ENCODE results near the gene CNPY4.
"Not testable (repeated sequence)": the region's sequence is repeated elsewhere in the genome, so short reads cannot be mapped to it uniquely, and the experiment has no call there.

The CNPY4 gene

GRCh38 chr7:100118388-100119071 is 904 bp upstream of the CNPY4 start:
- DNase-seq = no peak

GRCh38 chr7:100119970-100120732 is 717 bp downstream of the CNPY4 start:
- DNase-seq = peak in 55 of 58 donors; percentile 50 to 88 (median 74)

DNA sequence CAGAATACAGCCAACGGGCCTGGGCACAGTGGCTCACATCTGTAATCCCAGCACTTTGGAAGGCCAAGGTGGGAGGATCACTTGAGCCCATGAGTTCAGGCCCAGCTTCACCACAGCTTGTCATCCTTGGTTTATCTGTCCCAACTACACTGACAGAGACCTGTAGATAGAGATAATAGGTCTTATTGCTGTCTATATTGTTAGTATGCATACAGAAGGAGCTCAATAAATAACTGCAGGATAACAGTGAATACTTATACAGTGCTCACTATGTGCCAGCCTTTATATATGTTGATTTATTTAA is 1.3 kb downstream of the CNPY4 start:
- no peak for DNase-seq

- no peak for DNase-seq
Measured at GRCh38 chr7:100122067-100122466, 2.6 kb downstream of the CNPY4 start.

GRCh38 chr7:100122568-100122967 is 3.1 kb downstream of the CNPY4 start:
- DNase-seq = no peak

DNA sequence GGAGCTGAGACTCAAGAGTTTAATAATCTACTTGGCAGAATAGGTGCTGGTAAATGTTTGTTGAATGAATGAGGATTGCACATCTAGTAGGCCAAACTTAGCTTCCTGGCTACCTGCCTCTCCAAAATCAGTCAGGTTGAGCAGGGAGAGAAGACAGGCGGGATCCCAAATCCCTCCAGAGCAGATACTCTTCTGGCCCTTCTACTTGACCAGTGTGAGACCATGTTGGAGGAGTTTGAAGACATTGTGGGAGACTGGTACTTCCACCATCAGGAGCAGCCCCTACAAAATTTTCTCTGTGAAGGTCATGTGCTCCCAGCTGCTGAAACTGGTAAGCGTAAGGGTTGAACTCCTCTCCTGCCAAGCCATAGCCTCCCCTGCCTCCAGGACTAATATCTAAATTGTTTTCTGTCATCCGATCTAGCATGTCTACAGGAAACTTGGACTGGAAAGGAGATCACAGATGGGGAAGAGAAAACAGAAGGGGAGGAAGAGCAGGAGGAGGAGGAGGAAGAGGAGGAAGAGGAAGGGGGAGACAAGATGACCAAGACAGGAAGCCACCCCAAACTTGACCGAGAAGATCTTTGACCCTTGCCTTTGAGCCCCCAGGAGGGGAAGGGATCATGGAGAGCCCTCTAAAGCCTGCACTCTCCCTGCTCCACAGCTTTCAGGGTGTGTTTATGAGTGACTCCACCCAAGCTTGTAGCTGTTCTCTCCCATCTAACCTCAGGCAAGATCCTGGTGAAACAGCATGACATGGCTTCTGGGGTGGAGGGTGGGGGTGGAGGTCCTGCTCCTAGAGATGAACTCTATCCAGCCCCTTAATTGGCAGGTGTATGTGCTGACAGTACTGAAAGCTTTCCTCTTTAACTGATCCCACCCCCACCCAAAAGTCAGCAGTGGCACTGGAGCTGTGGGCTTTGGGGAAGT is 5.1 kb downstream of the CNPY4 start:
- DNase-seq = no peak

GRCh38 chr7:100126239-100126930 is 7.0 kb downstream of the CNPY4 start:
- peak in 7 of 58 donors; percentile 58 to 78 (median 77) for DNase-seq

GRCh38 chr7:100126931-100127865 is 7.8 kb downstream of the CNPY4 start, which contains the start of gene MBLAC1:
MBLAC1 (plus strand) TSS chr7:100126967; CDS start chr7:100127396, 429 bp downstream.
- DNase-seq = peak; percentile 41 to 94 (median 86)

DNA sequence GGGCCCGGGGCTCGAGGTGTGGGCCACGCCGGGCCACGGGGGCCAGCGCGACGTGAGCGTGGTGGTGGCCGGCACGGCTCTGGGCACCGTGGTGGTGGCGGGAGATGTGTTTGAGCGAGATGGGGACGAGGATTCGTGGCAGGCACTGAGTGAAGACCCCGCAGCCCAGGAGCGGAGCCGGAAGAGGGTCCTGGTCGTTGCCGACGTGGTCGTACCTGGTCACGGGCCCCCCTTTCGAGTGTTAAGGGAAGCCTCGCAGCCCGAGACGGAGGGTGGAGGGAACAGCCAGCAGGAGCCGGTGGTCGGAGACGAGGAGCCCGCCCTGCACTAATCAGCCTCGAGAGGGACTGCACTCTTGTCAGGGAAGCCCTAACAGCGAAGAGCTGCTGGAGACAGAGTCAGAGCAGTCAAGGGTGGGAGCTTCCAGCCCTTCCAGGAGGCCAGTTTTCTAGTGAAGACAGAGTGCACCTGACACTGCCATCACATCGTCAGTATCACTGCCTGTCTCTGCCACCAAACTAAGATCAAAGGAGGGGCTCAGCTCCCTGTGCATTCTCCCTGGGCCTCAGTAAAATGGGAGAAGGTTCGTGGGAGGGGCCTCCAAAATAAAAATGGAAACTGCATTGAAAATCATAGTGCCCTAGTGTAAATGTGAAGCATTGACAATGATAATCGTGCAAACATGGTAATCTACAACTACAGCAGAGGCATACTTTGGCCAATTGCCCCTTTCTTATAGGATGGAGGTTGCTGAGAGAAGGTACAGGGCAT is 8.6 kb downstream of the CNPY4 start:
- DNase-seq = peak in 18 of 58 donors; percentile 9 to 72 (median 37)

DNA sequence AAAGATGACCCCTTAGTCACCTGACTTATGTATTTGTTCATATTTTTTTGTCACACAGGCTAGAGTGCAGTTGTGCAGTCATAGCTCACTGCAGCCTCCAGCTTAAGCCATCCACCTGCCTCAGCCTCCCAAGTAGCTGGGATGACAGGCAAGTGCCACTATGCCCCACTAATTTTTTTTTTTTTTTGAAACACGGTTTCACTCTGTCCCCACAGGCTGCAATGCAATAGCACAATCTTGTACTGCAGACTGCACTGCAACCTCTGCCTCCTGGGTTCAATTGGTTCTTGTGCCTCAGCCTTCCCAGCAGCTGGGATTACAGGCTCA is 9.2 kb downstream of the CNPY4 start:
- no peak for DNase-seq

DNA sequence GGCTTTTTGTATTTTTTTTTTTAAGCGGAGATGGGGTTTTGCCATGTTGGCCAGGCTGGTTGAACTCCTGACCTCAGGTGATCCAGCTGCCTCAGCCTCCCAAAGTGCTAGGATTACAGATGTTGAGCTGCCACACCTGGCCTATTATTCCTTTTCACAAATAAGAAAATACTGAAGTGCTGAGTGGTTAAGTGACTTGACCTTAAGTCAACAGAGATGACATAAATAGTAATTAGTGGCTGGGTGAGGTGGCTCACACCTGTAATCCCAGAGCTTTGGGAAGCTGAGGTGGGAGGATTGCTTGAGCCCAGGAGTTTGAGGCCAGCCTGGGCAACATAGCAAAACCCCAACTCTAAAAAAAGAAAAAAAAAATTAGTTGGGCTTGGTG is 10.8 kb downstream of the CNPY4 start:
- not testable (repeated sequence) for DNase-seq

DNA sequence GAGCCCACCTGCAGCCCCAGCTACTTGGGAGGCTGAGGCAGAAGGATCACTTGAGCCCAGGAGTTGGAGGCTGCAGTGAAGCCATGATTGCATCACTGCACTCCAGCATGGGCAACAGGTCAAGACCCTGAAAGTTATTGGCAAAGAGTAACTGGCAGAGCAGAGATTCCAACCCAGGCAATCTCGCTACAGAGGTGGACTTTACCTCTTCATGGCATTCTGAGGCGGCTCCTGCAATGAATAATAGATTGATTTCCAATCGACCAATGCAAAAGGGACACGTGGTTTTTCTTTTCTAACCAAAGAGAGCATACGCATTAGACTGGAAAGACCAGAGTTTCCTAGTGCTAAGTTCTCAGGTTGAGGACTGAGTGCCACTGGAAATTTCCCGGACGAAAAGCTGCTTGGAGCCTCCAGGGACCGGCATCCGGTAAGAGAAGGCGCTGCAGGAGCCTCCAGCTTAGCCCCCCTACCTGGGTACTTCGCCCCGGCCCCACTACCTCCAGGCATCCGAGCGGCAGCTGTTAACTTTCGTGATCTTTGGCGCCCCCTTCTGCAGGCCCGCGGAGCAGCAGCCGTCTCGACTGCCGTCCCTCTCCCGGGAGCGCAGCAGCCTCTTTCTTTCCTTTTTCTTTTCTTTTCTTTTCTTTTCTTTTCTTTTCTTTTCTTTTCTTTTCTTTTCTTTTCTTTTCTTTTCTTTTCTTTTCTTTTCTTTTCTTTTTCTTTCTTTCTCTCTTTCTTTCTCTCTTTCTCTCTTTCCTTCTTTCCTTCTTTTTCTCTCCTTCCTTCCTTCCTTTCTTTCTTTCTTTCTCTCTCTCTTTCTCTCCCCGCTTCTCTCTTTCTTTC is 11.4 kb downstream of the CNPY4 start:
- DNase-seq = peak in 53 of 58 donors; percentile 6 to 85 (median 51)

- DNase-seq = no peak
Measured at GRCh38 chr7:100132126-100132525, 12.7 kb downstream of the CNPY4 start.

- peak in 31 of 58 donors; percentile 7 to 58 (median 23) for DNase-seq
Measured at GRCh38 chr7:100132697-100133151, 13.3 kb downstream of the CNPY4 start.

DNA sequence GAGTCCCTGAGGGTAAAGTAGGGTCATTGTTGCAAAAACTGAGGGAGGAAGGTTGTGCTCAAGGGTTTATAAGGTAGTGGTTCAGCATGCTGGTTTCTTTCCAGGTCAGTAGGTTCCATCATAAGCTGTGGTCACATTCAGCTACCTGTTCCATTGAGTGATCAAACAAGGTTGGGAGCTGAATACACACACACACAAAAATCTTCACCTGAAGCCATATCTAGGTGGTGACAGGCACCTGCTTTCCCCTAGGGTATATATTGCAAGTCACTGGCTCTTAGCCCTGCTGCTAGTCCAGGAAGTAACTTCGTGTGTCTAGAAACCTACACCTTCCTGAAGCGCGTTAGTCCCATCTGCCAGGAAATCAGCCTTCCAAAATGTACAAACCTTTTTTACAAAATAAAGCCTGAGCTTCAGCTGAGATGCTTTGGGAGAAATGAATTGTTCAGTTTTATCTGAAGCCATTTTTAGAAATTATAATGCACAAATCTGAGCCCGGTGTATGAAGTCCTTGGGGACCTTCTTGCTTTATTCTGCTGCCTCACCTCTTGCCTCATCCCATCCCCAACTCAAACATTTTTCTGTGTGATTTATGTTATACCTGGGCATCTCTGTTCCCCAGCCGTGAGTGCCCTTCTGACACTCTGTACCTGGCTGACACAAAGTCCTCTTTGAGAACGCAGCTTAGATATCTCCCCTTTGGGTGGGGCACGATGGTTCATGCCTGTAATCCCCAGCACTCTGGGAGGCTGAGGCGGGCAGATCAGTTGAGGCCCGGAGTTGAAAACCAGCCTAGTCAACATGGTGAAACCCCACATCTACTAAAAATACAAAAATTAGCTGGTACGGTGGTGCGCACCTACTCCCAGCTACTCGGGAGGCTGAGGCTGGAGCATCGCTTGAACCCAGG is 18.7 kb downstream of the CNPY4 start:
- no peak for DNase-seq

- DNase-seq = no peak
Measured at GRCh38 chr7:100141555-100141949, 22.1 kb downstream of the CNPY4 start.

GRCh38 chr7:100142461-100142860 is 23.0 kb downstream of the CNPY4 start:
- no peak for DNase-seq

Data from anterior cingulate cortex (tissue), 58 donors.